Smooth muscle cell (in vitro differentiated cells): Measurements from ENCODE around the gene KDELR3. TPM values are rescaled to one million over a fixed set of nuclear protein-coding genes. Genes with fewer than 3 reads are reported as not detected.

ENCODE experiments used
- DNase-seq: peaks from one replicate; lab custom pipeline; 2025; ENCODE audit not compliant: unreplicated experiment; lab: John Stamatoyannopoulos, UW
- H2AFZ ChIP-seq: fragments of 200-600 bp; sonication (generic); 2 replicates; pipeline ENCODE4 v1.6.0; 2016; ENCODE audit warnings: antibody characterized with exemption, low read depth, mild to moderate bottlenecking
- H3F3A ChIP-seq: fragments of 200-600 bp; sonication (generic); 2 replicates; pipeline ENCODE4 v1.6.0; 2017; ENCODE audit warnings: antibody characterized with exemption, low read depth
- H3K27ac ChIP-seq: fragments of 200-600 bp; sonication (generic); 2 replicates; pipeline ENCODE4 v1.5.1; 2016; ENCODE audit warnings: low read depth, mild to moderate bottlenecking
- H3K27me3 ChIP-seq: fragments of 200-600 bp; sonication (generic); 2 replicates; pipeline ENCODE4 v1.6.1; 2016; ENCODE audit warnings: low read depth, mild to moderate bottlenecking
- H3K36me3 ChIP-seq: fragments of 200-600 bp; sonication (generic); 2 replicates; pipeline ENCODE4 v1.5.1; 2016; ENCODE audit warnings: low read depth
- H3K4me1 ChIP-seq: fragments of 200-600 bp; sonication (generic); 2 replicates; pipeline ENCODE4 v1.5.1; 2016; ENCODE audit warnings: low read depth
- H3K4me2 ChIP-seq: fragments of 200-600 bp; sonication (generic); 2 replicates; pipeline ENCODE4 v1.6.0; 2016; ENCODE audit warnings: mild to moderate bottlenecking
- H3K4me3 ChIP-seq: fragments of 200-600 bp; sonication (generic); 2 replicates; pipeline ENCODE4 v1.5.1; 2016; ENCODE audit warnings: mild to moderate bottlenecking
- H3K79me2 ChIP-seq: fragments of 200-600 bp; sonication (generic); 2 replicates; pipeline ENCODE4 v1.6.0; 2016; ENCODE audit warnings: low read depth, mild to moderate bottlenecking
- H3K9ac ChIP-seq: fragments of 200-600 bp; sonication (generic); 2 replicates; pipeline ENCODE4 v1.6.0; 2016; ENCODE audit warnings: low read depth
- H3K9me3 ChIP-seq: fragments of 200-600 bp; sonication (generic); replicated peaks from 2 replicates; pipeline ENCODE4 v1.5.1; 2016; ENCODE audit warnings: low read depth
- H4K20me1 ChIP-seq: fragments of 200-600 bp; sonication (generic); 2 replicates; pipeline ENCODE4 v1.6.0; 2016; ENCODE audit warnings: low read depth
- WGBS: methylation state at CpG from one replicate; pipeline ENCODE4 v1.1.7; 2016; ENCODE audit warnings: low lambda C conversion rate; 5-methylcytosine and 5-hydroxymethylcytosine counted together
- polyA plus RNA-seq: library from polyadenylated mRNA; unstranded; fragments of >200 nt; fragmentation: Nextera tagmentation; extraction: Ambion mirVana; gene quantifications from 2 replicates; pipeline ENCODE4 v1.2.1, GENCODE V29; 2016
- total RNA-seq: library from RNA; depleted of rRNA; stranded (reverse); fragments of >200 nt; gene quantifications from 2 replicates; pipeline ENCODE4 v1.2.3, GENCODE V29; 2014
- TF ChIP-seq, protein P1 (sequence below): fragments of 200-600 bp; sonication (generic); IDR thresholded peaks from 2 replicates; pipeline ENCODE4 v1.5.1; 2017; ENCODE audit warnings: borderline replicate concordance, mild to moderate bottlenecking, antibody characterized with exemption; ENCODE audit not compliant: insufficient read depth, poor library complexity, severe bottlenecking

KDELR3 gene
- total and polyA plus RNA-seq, 2 experiments from 2014 or later: 163 to 252 TPM

DNA sequence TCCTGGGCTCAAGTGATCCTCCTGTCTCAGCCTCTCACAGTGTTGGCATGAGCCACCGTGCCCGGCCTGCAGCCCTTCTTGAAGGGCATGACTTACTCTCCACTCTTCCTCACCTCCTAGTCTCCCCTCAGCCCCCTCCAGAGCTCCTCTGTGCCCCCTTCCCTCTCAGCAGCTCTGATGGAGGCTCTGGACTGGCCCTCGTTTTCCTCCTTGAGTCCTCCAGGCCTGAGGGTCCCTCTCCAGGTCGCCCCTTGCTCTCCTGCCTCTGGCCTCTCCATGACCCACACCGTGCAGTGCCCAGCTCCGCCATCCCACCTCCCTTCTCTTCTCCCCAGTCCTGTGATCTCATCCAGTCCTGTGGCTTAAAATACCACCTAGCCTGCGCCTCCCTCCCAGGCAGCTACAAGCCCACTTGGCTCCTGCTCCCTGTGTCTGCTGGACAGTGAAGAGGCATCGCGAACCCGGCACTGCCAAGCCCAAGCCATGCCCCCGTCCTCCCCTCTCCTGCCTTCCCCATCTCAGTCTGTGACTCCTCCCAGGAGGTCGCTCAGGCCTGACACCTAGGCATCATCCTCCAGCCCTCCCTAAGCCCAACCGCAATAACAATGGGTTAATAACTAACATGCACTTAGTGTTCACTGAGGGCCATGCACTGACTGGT lies 24.8 kb upstream of the KDELR3 start:
- TF ChIP-seq, protein P1, sequence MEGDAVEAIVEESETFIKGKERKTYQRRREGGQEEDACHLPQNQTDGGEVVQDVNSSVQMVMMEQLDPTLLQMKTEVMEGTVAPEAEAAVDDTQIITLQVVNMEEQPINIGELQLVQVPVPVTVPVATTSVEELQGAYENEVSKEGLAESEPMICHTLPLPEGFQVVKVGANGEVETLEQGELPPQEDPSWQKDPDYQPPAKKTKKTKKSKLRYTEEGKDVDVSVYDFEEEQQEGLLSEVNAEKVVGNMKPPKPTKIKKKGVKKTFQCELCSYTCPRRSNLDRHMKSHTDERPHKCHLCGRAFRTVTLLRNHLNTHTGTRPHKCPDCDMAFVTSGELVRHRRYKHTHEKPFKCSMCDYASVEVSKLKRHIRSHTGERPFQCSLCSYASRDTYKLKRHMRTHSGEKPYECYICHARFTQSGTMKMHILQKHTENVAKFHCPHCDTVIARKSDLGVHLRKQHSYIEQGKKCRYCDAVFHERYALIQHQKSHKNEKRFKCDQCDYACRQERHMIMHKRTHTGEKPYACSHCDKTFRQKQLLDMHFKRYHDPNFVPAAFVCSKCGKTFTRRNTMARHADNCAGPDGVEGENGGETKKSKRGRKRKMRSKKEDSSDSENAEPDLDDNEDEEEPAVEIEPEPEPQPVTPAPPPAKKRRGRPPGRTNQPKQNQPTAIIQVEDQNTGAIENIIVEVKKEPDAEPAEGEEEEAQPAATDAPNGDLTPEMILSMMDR: no peak
- no peaks in the 10 kb centered on the region for H4K20me1 ChIP-seq
- H3K36me3 ChIP-seq: no peaks in the 10 kb centered on the region
- H3K4me2 ChIP-seq: no peak overlapping the region
- no peaks in the 10 kb centered on the region for H3K4me1 ChIP-seq
- DNase-seq: no peak
- H3K79me2 ChIP-seq: no peaks in the 10 kb centered on the region
- no peak overlapping the region for H3K4me3 ChIP-seq
- H3K27ac ChIP-seq: no peak overlapping the region
- no peak overlapping the region for H3K9ac ChIP-seq
- H3K9me3 ChIP-seq: no peaks in the 10 kb centered on the region
- no peaks in the 10 kb centered on the region for H3K27me3 ChIP-seq
- no peak overlapping the region for H2AFZ ChIP-seq
- 89% methylated on average over 13 of the region's 13 CpGs for WGBS
- H3F3A ChIP-seq: no peaks in the 10 kb centered on the region

DNA sequence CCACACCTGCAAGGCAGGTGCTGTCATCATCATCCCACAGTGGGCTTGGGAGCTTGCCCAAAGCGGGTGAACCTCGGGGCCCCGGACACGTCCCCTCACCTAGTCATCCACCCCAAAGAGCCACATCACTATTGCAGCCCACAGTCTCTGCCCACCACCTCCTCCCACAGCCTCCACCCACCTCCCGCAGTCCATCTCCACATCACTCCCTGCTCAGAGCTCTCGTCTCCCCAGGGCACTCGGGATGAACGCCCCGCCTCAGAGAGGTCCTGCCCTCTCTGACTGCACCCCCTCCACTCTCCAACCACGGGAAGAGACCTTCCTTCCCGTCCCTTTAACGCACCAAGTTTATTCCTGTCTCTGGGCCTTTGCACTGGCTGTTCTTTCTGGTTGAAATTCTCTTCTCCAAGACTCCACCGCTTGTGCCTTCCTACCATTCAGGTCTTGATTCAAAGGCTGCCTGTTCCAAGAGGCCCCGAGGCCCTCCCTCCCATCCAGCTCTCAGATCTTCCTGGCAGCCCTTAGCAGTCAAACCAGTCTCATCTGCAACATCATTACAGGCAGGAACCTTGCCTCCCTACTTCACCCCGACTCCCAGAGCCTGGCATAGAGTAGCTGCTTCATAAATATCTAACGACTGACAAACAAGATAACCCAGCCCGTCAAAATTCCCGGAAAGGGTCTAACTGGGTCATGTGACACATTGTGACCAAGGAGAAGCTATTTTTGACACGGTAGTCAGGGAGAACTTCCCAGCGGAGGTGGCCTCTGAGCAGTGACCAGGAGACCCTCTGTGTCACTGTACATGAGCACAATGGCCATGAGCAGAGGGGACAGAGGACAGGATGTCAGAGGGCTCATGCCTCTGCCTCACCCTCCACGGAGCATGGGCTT lies 24.0 kb upstream of the KDELR3 start:
- H3K9ac ChIP-seq: no peak overlapping the region
- H3F3A ChIP-seq: no peaks in the 10 kb centered on the region
- no peak for DNase-seq
- TF ChIP-seq, protein P1: no peak
- H3K27ac ChIP-seq: no peak overlapping the region
- no peaks in the 10 kb centered on the region for H4K20me1 ChIP-seq
- no peak overlapping the region for H3K4me3 ChIP-seq
- no peaks in the 10 kb centered on the region for H3K4me1 ChIP-seq
- H2AFZ ChIP-seq: no peak overlapping the region
- 73% methylated on average over 21 of the region's 21 CpGs for WGBS
- no peaks in the 10 kb centered on the region for H3K36me3 ChIP-seq
- no peaks in the 10 kb centered on the region for H3K9me3 ChIP-seq
- H3K4me2 ChIP-seq: no peak overlapping the region
- H3K27me3 ChIP-seq: no peaks in the 10 kb centered on the region
- H3K79me2 ChIP-seq: no peaks in the 10 kb centered on the region

DNA sequence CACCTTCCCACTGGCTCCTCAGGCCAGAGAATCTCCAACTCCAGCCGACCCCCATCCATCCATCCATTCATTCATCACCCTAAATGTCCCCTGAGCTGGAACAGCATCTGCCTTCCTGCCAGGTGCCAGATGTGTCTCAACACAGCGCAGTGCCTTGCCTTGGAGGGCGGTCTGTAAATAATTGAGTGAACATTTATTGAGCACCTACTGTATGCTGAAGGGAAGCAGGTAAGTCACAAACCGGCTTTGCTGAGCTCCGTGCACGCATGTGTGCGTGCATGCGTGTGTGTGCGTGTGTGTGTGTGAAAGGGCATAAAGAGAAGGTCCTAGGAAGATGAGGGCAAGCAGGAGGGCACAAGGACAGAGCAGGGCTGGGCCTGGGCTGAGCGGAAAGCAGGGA lies 23.1 kb upstream of the KDELR3 start:
- Histone ChIP-seq H3K9ac (no peak overlapping the region), H3F3A (no peaks in the 10 kb centered on the region), H3K27me3 (peaks cover 4% of the 10 kb centered on the region), H3K79me2 (no peaks in the 10 kb centered on the region), H3K4me3 (no peak overlapping the region), H3K9me3 (no peaks in the 10 kb centered on the region), H3K36me3 (no peaks in the 10 kb centered on the region), H3K4me2 (no peak overlapping the region), H2AFZ (no peak overlapping the region), H3K27ac (no peak overlapping the region), H3K4me1 (no peaks in the 10 kb centered on the region), H4K20me1 (no peaks in the 10 kb centered on the region)
- TF ChIP-seq, protein P1: no peak
- WGBS: 92% methylated on average over 10 of the region's 10 CpGs
- no peak for DNase-seq
